Lower leg skin (tissue), 3 donors: ENCODE measurements around the gene TSTD2.

Experiments
- POLR2A ChIP-seq, 2 donors: fragments of 450-650 bp; IDR thresholded peaks; one replicate each; pipeline ENCODE4 v1.6.1; 2016 to 2017; ENCODE audit warnings: antibody characterized with exemption in 2 of 2, mild to moderate bottlenecking in 1 of 2, moderate library complexity in 1 of 2
- TF ChIP-seq, protein P1 (sequence below), 3 donors: fragments of 450-650 bp; IDR thresholded peaks; one replicate each; pipeline ENCODE4 v1.5.1; 2016; ENCODE audit warnings: antibody characterized with exemption in 3 of 3, mild to moderate bottlenecking in 3 of 3, moderate library complexity in 2 of 3

DNA sequence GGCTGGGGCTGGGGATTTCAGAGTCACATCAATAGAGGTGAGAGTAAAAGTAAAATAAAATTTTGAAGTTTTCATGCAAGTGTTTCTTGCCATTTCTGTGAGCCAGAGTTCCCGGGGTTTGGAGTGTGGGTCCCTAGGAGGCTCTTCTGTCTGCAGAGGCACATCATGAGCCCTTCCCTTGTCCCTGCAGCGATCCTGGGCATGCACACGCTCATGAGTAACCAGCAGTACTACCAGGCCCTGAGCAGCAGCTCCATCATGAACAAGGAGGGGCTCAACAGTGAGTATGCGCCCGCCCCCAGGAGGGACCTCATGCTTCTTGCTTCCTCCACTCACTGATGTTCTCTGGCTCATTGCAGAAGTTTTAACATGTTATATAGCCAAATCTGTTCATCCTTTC lies 70.6 kb downstream of the TSTD2 start:
- TF ChIP-seq, protein P1, sequence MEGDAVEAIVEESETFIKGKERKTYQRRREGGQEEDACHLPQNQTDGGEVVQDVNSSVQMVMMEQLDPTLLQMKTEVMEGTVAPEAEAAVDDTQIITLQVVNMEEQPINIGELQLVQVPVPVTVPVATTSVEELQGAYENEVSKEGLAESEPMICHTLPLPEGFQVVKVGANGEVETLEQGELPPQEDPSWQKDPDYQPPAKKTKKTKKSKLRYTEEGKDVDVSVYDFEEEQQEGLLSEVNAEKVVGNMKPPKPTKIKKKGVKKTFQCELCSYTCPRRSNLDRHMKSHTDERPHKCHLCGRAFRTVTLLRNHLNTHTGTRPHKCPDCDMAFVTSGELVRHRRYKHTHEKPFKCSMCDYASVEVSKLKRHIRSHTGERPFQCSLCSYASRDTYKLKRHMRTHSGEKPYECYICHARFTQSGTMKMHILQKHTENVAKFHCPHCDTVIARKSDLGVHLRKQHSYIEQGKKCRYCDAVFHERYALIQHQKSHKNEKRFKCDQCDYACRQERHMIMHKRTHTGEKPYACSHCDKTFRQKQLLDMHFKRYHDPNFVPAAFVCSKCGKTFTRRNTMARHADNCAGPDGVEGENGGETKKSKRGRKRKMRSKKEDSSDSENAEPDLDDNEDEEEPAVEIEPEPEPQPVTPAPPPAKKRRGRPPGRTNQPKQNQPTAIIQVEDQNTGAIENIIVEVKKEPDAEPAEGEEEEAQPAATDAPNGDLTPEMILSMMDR (IDR thresholded peaks at IDR 0.05): no peak
- TF ChIP-seq POLR2A (IDR thresholded peaks at IDR 0.05): no peak
